ENCODE measurements around the gene DPP6. TPM values are rescaled to one million over a fixed set of nuclear protein-coding genes. Genes with fewer than 3 reads are reported as not detected.

The DPP6 gene
- total RNA-seq, 1 experiment from 2014 or later, result not detected

GRCh38 chr7:154888690-154889089, 836.5 kb downstream of the DPP6 start (continued):
- TF ChIP-seq FOXP4 (CRISPR knock-in tag; IDR thresholded peaks at IDR 0.05), result no peak
- TF ChIP-seq, protein P1, sequence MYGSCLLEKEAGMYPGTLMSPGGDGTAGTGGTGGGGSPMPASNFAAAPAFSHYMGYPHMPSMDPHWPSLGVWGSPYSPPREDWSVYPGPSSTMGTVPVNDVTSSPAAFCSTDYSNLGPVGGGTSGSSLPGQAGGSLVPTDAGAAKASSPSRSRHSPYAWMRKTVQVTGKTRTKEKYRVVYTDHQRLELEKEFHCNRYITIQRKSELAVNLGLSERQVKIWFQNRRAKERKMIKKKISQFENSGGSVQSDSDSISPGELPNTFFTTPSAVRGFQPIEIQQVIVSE (CRISPR knock-in tag; IDR thresholded peaks at IDR 0.05; ENCODE audit: borderline replicate concordance), result no peak
- no peak for TF ChIP-seq OVOL2 (CRISPR knock-in tag; IDR thresholded peaks at IDR 0.05; ENCODE audit: borderline replicate concordance)
- TF ChIP-seq ETV6 (CRISPR knock-in tag; IDR thresholded peaks at IDR 0.05), result no peak
- no peak for TF ChIP-seq JAZF1 (CRISPR knock-in tag; IDR thresholded peaks at IDR 0.05)

- H3K27me3 Mint-ChIP-seq (ENCODE audit: low read depth), result peaks cover 15% of the 10 kb centered on the region
- H3K27ac Mint-ChIP-seq, result no peak overlapping the region
- no peak for ATAC-seq
- peaks cover 68% of the 10 kb centered on the region for H3K9me3 Mint-ChIP-seq
- CTCF ChIA-PET, result no interaction called here
- TF ChIP-seq STAT6 (CRISPR knock-in tag; conservative IDR thresholded peaks at IDR 0.05; ENCODE audit: low read depth), result no peak
- no peak for TF ChIP-seq ZNF232 (CRISPR knock-in tag; IDR thresholded peaks at IDR 0.05)
- TF ChIP-seq ZNF138 (CRISPR knock-in tag; conservative IDR thresholded peaks at IDR 0.05), result no peak
- TF ChIP-seq GABPB1 (CRISPR knock-in tag; IDR thresholded peaks at IDR 0.05), result no peak
- TF ChIP-seq ZSCAN18 (CRISPR knock-in tag; IDR thresholded peaks at IDR 0.05), result no peak
- TF ChIP-seq E2F1 (CRISPR knock-in tag; IDR thresholded peaks at IDR 0.05), result no peak
- TF ChIP-seq, protein P2, sequence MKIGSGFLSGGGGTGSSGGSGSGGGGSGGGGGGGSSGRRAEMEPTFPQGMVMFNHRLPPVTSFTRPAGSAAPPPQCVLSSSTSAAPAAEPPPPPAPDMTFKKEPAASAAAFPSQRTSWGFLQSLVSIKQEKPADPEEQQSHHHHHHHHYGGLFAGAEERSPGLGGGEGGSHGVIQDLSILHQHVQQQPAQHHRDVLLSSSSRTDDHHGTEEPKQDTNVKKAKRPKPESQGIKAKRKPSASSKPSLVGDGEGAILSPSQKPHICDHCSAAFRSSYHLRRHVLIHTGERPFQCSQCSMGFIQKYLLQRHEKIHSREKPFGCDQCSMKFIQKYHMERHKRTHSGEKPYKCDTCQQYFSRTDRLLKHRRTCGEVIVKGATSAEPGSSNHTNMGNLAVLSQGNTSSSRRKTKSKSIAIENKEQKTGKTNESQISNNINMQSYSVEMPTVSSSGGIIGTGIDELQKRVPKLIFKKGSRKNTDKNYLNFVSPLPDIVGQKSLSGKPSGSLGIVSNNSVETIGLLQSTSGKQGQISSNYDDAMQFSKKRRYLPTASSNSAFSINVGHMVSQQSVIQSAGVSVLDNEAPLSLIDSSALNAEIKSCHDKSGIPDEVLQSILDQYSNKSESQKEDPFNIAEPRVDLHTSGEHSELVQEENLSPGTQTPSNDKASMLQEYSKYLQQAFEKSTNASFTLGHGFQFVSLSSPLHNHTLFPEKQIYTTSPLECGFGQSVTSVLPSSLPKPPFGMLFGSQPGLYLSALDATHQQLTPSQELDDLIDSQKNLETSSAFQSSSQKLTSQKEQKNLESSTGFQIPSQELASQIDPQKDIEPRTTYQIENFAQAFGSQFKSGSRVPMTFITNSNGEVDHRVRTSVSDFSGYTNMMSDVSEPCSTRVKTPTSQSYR (CRISPR knock-in tag; IDR thresholded peaks at IDR 0.05), result no peak
- TF ChIP-seq, protein P3, sequence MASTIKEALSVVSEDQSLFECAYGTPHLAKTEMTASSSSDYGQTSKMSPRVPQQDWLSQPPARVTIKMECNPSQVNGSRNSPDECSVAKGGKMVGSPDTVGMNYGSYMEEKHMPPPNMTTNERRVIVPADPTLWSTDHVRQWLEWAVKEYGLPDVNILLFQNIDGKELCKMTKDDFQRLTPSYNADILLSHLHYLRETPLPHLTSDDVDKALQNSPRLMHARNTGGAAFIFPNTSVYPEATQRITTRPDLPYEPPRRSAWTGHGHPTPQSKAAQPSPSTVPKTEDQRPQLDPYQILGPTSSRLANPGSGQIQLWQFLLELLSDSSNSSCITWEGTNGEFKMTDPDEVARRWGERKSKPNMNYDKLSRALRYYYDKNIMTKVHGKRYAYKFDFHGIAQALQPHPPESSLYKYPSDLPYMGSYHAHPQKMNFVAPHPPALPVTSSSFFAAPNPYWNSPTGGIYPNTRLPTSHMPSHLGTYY (CRISPR knock-in tag; IDR thresholded peaks at IDR 0.05), result no peak
- TF ChIP-seq, protein P4, sequence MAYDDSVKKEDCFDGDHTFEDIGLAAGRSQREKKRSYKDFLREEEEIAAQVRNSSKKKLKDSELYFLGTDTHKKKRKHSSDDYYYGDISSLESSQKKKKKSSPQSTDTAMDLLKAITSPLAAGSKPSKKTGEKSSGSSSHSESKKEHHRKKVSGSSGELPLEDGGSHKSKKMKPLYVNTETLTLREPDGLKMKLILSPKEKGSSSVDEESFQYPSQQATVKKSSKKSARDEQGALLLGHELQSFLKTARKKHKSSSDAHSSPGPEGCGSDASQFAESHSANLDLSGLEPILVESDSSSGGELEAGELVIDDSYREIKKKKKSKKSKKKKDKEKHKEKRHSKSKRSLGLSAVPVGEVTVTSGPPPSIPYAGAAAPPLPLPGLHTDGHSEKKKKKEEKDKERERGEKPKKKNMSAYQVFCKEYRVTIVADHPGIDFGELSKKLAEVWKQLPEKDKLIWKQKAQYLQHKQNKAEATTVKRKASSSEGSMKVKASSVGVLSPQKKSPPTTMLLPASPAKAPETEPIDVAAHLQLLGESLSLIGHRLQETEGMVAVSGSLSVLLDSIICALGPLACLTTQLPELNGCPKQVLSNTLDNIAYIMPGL (CRISPR knock-in tag; IDR thresholded peaks at IDR 0.05), result no peak
- TF ChIP-seq, protein P5, sequence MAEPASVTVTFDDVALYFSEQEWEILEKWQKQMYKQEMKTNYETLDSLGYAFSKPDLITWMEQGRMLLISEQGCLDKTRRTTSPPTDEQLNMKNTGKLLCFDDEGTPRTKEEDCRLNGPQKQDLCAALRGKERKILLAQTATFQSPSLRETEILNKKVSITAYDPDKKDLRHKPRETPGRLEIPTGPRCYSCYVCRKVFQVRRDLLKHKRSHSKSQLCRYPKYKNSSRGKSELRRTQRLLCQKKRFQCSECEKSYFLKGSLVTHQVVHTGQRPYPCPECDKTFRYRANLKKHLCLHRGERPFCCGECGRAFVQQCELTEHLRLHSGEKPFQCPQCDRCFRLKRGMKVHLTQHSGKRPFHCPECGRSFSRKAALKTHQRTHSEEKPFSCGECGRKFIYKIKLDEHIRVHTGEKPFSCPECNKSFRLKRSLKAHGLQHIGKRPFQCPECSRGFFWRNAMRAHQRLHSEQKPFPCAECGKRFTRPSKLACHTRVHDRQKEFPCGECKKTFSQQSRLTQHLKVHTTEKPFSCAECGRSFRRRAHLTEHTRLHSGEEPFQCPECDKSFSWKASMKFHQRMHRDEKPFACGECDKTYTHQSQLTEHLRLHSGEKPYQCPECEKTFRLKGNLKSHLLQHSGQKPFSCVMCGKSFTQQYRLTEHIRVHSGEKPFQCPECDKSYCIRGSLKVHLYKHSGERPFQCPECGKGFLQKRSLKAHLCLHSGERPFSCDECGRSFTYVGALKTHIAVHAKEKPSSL (CRISPR knock-in tag; conservative IDR thresholded peaks at IDR 0.05), result no peak
- no peak for TF ChIP-seq MXD4 (CRISPR knock-in tag; IDR thresholded peaks at IDR 0.05; ENCODE audit: borderline replicate concordance)
- TF ChIP-seq, protein P6, sequence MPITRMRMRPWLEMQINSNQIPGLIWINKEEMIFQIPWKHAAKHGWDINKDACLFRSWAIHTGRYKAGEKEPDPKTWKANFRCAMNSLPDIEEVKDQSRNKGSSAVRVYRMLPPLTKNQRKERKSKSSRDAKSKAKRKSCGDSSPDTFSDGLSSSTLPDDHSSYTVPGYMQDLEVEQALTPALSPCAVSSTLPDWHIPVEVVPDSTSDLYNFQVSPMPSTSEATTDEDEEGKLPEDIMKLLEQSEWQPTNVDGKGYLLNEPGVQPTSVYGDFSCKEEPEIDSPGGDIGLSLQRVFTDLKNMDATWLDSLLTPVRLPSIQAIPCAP (CRISPR knock-in tag; IDR thresholded peaks at IDR 0.05), result no peak
- POLR2A ChIA-PET, result no interaction called here
- DNase-seq (ENCODE audit: low spot score), result no peak
- peaks cover 69% of the 10 kb centered on the region for H3K36me3 Mint-ChIP-seq
- H3K4me1 Mint-ChIP-seq, result no peaks in the 10 kb centered on the region
- no peak overlapping the region for H3K4me3 Mint-ChIP-seq
These were observed 840.3 kb downstream of the DPP6 start for GRCh38 chr7:154892459-154892858.
